Breast epithelium (tissue), 3 donors: ENCODE results near the gene ANKZF1.

Experiments used
- CTCF ChIP-seq, 3 donors: fragments of 450-650 bp; IDR thresholded peaks; one replicate each; pipeline ENCODE4 v1.5.1; 2016 to 2017; ENCODE audit warnings: antibody characterized with exemption in 3 of 3, mild to moderate bottlenecking in 3 of 3, moderate library complexity in 3 of 3
- POLR2A ChIP-seq: fragments of 450-650 bp; IDR thresholded peaks from one replicate; pipeline ENCODE4 v1.6.1; 2016; ENCODE audit warnings: antibody characterized with exemption, mild to moderate bottlenecking, moderate library complexity
- POLR2AphosphoS5 ChIP-seq, 3 donors: sonication (generic); formaldehyde crosslinking; IDR thresholded peaks; one replicate each; pipeline ENCODE4 v1.6.1; 2017; ENCODE audit warnings: antibody characterized with exemption in 3 of 3

- TF ChIP-seq CTCF (IDR thresholded peaks at IDR 0.05): no peak
- no peak for TF ChIP-seq POLR2A
- TF ChIP-seq POLR2AphosphoS5 (IDR thresholded peaks at IDR 0.05): no peak
Measured at GRCh38 chr2:219250049-219250781, 20.6 kb downstream of the ANKZF1 start.
